A549 (cell line): Measurements from ENCODE around the gene MEGF10. TPM values are rescaled to one million over a fixed set of nuclear protein-coding genes. Genes with fewer than 3 reads are reported as not detected.

Experiments
- ATAC-seq, 2 experiments: fragments of 200-7000 bp in 1 of 2; fragments of >200 bp in 1 of 2; cut with Nextera tagmentation in 1 of 2; cut with Tn5 transposase in 1 of 2; 3 replicates each; pipeline versions ENCODE4 v1.8.0 to v1.9.1; 2018 to 2020; ENCODE audit warnings: mild to moderate bottlenecking in 1 of 2, moderate library complexity in 1 of 2
- CTCF ChIA-PET: fragments of 300-600 bp; sonication (Branson Sonifier 250); formaldehyde crosslinking; extraction: SDS; loops from one replicate; lab custom pipeline; 2021; ENCODE audit warnings: antibody characterized with exemption, inconsistent platforms; lab: Yijun Ruan, JAX
- POLR2A ChIA-PET: fragments of 350-600 bp; formaldehyde crosslinking; extraction: SDS; loops from one replicate; lab custom pipeline; 2021; ENCODE audit warnings: antibody characterized with exemption, inconsistent platforms; lab: Yijun Ruan, JAX
- DNase-seq, 2 experiments: peaks; one replicate each; pipeline versions ENCODE4 v3.0.0 to v3.0.0-alpha.2; 2011 to 2016; ENCODE audit warnings: low read depth in 1 of 2, low spot score in 1 of 2
- FAIRE-seq: peaks from 2 replicates; lab custom pipeline; 2011; peaks lifted over from hg19 to GRCh38; lab: Jason Lieb, UNC
- H3K27ac ChIP-seq, 2 experiments: fragments of >200 bp; sonication (Bioruptor Twin); formaldehyde crosslinking; 3 replicates each; pipeline ENCODE4 v1.5.1; 2016 to 2017
- H3K4me1 ChIP-seq: fragments of >200 bp; sonication (Bioruptor Twin); formaldehyde crosslinking; 3 replicates; pipeline ENCODE4 v1.6.1; 2016
- H3K4me2 ChIP-seq: fragments of >200 bp; sonication (Bioruptor Twin); formaldehyde crosslinking; 3 replicates; pipeline ENCODE4 v1.6.1; 2016
- H3K4me3 ChIP-seq: fragments of >200 bp; sonication (Bioruptor Twin); formaldehyde crosslinking; 3 replicates; pipeline ENCODE4 v1.5.1; 2016
- H3K9me3 ChIP-seq: fragments of >200 bp; sonication (Bioruptor Twin); formaldehyde crosslinking; 3 replicates; pipeline ENCODE4 v1.6.1; 2016
- ATOH8 ChIP-seq: fragments of 250-450 bp; sonication (Bioruptor Pico); IDR thresholded peaks from 2 replicates; pipeline ENCODE4 v1.5.0; 2020; ENCODE audit warnings: low read depth, mild to moderate bottlenecking, moderate library complexity
- BHLHE40 ChIP-seq: IDR thresholded peaks from 2 replicates; pipeline ENCODE4 v1.6.1; 2012; ENCODE audit warnings: low read depth, low read length, inconsistent platforms
- CBX2 ChIP-seq: fragments of 200-600 bp; sonication (generic); IDR thresholded peaks from 2 replicates; pipeline ENCODE4 v1.6.1; 2016; ENCODE audit warnings: low read depth, mild to moderate bottlenecking, borderline replicate concordance
- CBX8 ChIP-seq: fragments of 200-600 bp; sonication (generic); IDR thresholded peaks from 2 replicates; pipeline ENCODE4 v1.6.1; 2016
- CHD2 ChIP-seq: fragments of 150-350 bp; IDR thresholded peaks from 2 replicates; pipeline ENCODE4 v1.6.1; 2014; ENCODE audit warnings: low read length; ENCODE audit not compliant: partially characterized antibody
- CHD4 ChIP-seq: fragments of 200-600 bp; sonication (generic); IDR thresholded peaks from 2 replicates; pipeline ENCODE4 v1.6.1; 2016; ENCODE audit warnings: antibody characterized with exemption, mild to moderate bottlenecking, borderline replicate concordance
- CTCF ChIP-seq: fragments of >200 bp; sonication (Bioruptor Twin); formaldehyde crosslinking; IDR thresholded peaks from 3 replicates; pipeline ENCODE4 v1.5.1; 2016
- FOSL2 ChIP-seq, 2 experiments: fragments of 450-650 bp in 1 of 2; fragments of >200 bp in 1 of 2; sonication (Bioruptor Twin) in 1 of 2; formaldehyde crosslinking; IDR thresholded peaks; 2 replicates each; pipeline versions ENCODE4 v1.5.0 to v1.6.1; 2016 to 2020; ENCODE audit warnings: mild to moderate bottlenecking in 1 of 2, moderate library complexity in 1 of 2
- GATA3 ChIP-seq: IDR thresholded peaks from 2 replicates; pipeline ENCODE4 v1.6.1; 2012; ENCODE audit warnings: borderline replicate concordance
- HES2 ChIP-seq: fragments of >200 bp; sonication (Bioruptor Twin); formaldehyde crosslinking; IDR thresholded peaks from 2 replicates; pipeline ENCODE4 v1.6.1; 2016
- HEYL ChIP-seq: fragments of 250-450 bp; sonication (Bioruptor Pico); IDR thresholded peaks from 2 replicates; pipeline ENCODE4 v1.8.0; 2021; ENCODE audit warnings: mild to moderate bottlenecking, moderate library complexity
- HMGXB4 ChIP-seq: fragments of 250-450 bp; sonication (Bioruptor Pico); IDR thresholded peaks from 2 replicates; pipeline ENCODE4 v1.5.0; 2021; ENCODE audit warnings: mild to moderate bottlenecking, moderate library complexity, borderline replicate concordance
- HOXA7 ChIP-seq: fragments of 250-450 bp; sonication (Bioruptor Pico); IDR thresholded peaks from 2 replicates; pipeline ENCODE4 v1.5.0; 2020; ENCODE audit warnings: mild to moderate bottlenecking, moderate library complexity
- JUN ChIP-seq, 2 experiments: fragments of >200 bp; sonication (Bioruptor Twin); formaldehyde crosslinking; IDR thresholded peaks; 2 replicates in 1 of 2; 3 replicates in 1 of 2; pipeline ENCODE4 v1.6.1; 2016 to 2017
- JUNB ChIP-seq: fragments of >200 bp; sonication (Bioruptor Twin); formaldehyde crosslinking; IDR thresholded peaks from 2 replicates; pipeline ENCODE4 v1.6.1; 2016
- KDM1A ChIP-seq: fragments of 200-600 bp; sonication (generic); IDR thresholded peaks from 2 replicates; pipeline ENCODE4 v1.6.1; 2016; ENCODE audit warnings: low read depth, mild to moderate bottlenecking
- KDM5A ChIP-seq: fragments of 200-600 bp; sonication (generic); IDR thresholded peaks from 2 replicates; pipeline ENCODE4 v1.6.1; 2016; ENCODE audit warnings: antibody characterized with exemption, mild to moderate bottlenecking
- MAFK ChIP-seq: fragments of 450-650 bp; IDR thresholded peaks from 2 replicates; pipeline ENCODE4 v1.6.1; 2014; ENCODE audit not compliant: partially characterized antibody
- NFE2L2 ChIP-seq: fragments of 150-350 bp; conservative IDR thresholded peaks from 2 replicates; pipeline ENCODE4 v1.6.1; 2014; ENCODE audit warnings: low read length
- NR3C1 ChIP-seq: fragments of >200 bp; sonication (Bioruptor Twin); formaldehyde crosslinking; IDR thresholded peaks from 3 replicates; pipeline ENCODE4 v1.6.1; 2017
- POLR2A ChIP-seq: IDR thresholded peaks from 2 replicates; pipeline ENCODE4 v1.6.1; 2012; ENCODE audit warnings: mild to moderate bottlenecking, low read length
- POLR2AphosphoS2 ChIP-seq: conservative IDR thresholded peaks from 2 replicates; pipeline ENCODE4 v1.6.1; 2012; ENCODE audit warnings: low read length, improper control_type of control experiment, inconsistent platforms
- RAD21 ChIP-seq, 2 experiments: fragments of >200 bp in 1 of 2; sonication (Bioruptor Twin) in 1 of 2; formaldehyde crosslinking in 1 of 2; IDR thresholded peaks in 1 of 2; conservative IDR thresholded peaks in 1 of 2; 2 replicates in 1 of 2; 3 replicates in 1 of 2; pipeline ENCODE4 v1.6.1; 2012 to 2018; ENCODE audit warnings: inconsistent platforms in 1 of 2
- SMC3 ChIP-seq: fragments of >200 bp; sonication (Bioruptor Twin); formaldehyde crosslinking; IDR thresholded peaks from 3 replicates; pipeline ENCODE4 v1.6.1; 2018; ENCODE audit warnings: inconsistent platforms
- TP53 ChIP-seq: fragments of 250-450 bp; sonication (Bioruptor Pico); IDR thresholded peaks from 2 replicates; pipeline ENCODE4 v1.5.0; 2021; ENCODE audit warnings: mild to moderate bottlenecking, moderate library complexity
- USF2 ChIP-seq: fragments of 450-650 bp; IDR thresholded peaks from 2 replicates; pipeline ENCODE4 v1.6.1; 2014; ENCODE audit warnings: antibody characterized with exemption
- ZC3H11A ChIP-seq: fragments of 450-650 bp; IDR thresholded peaks from 2 replicates; pipeline ENCODE4 v1.6.1; 2014; ENCODE audit warnings: antibody characterized with exemption, mild to moderate bottlenecking
- ZNF302 ChIP-seq: fragments of 250-450 bp; sonication (Bioruptor Pico); IDR thresholded peaks from 2 replicates; pipeline ENCODE4 v1.9.0; 2021; ENCODE audit warnings: inconsistent platforms, mild to moderate bottlenecking, moderate library complexity
- WGBS: methylation state at CpG from one replicate; pipeline ENCODE4 v1.1.6; 2017; ENCODE audit errors: missing lambda C conversion rate; 5-methylcytosine and 5-hydroxymethylcytosine counted together
- polyA plus RNA-seq, 4 experiments: library from polyadenylated mRNA; depleted of rRNA in 3 of 4; stranded (reverse); fragments of >200 nt; fragmentation: RNase III in 1 of 4; extraction: RNeasy Plus Mini Kit Qiagen cat#74134 plus additional on column Dnase treatment in 1 of 4; gene quantifications; 2 replicates in 3 of 4; 3 replicates in 1 of 4; pipeline ENCODE4 v1.2.3, GENCODE V29; 2011 to 2017

MEGF10 gene
- polyA plus RNA-seq, 2 of the 4 experiments (the other 2 are of a cell fraction) = 0.01 TPM; not detected in 1

- ATAC-seq = peak; percentile 67 to 76; a peak in 5 of 6 replicates
- no peak for FAIRE-seq
Measured at GRCh38 chr5:127280491-127281220, 9.9 kb upstream of the MEGF10 start.

GRCh38 chr5:127281609-127282008 lies 9.0 kb upstream of the MEGF10 start:
- POLR2A ChIA-PET = no interaction called here
- H3K4me1 ChIP-seq = no peaks in the 10 kb centered on the region
- no peak overlapping the region for H3K27ac ChIP-seq
- no peaks in the 10 kb centered on the region for H3K9me3 ChIP-seq
- FAIRE-seq (no peak), DNase-seq (no peak), ATAC-seq (no peak; a peak in 1 of 6 replicates)
- CTCF ChIA-PET = interaction anchor here (1.2 kb wide), 1 partner anchor 27 kb away, joined by 4 read pairs; no protein-coding TSS in a partner anchor
- H3K4me3 ChIP-seq = no peak overlapping the region
- H3K4me2 ChIP-seq = no peak overlapping the region
- 22% methylated on average over 4 of the region's 4 CpGs for WGBS
- TF ChIP-seq CHD4 (no peak), ZNF302 (CRISPR knock-in tag) (no peak), FOSL2 (IDR thresholded peaks at IDR 0.05) (no peak), FOSL2 (CRISPR knock-in tag; IDR thresholded peaks at IDR 0.05) (no peak), RAD21 (conservative IDR thresholded peaks at IDR 0.05 in 1 of 2, IDR thresholded peaks at IDR 0.05 in 1 of 2) (no peak), HES2 (no peak), KDM1A (no peak), JUN (IDR thresholded peaks at IDR 0.05) (no peak), KDM5A (no peak), CTCF (no peak), NR3C1 (no peak), CBX8 (no peak), POLR2AphosphoS2 (no peak)

More at GRCh38 chr5:127280491-127281220, 9.9 kb upstream of the MEGF10 start:
- H3K27ac ChIP-seq = no peak overlapping the region
- no peaks in the 10 kb centered on the region for H3K9me3 ChIP-seq
- H3K4me2 ChIP-seq = no peak overlapping the region
- TF ChIP-seq USF2 (no peak), NFE2L2 (no peak), HMGXB4 (CRISPR knock-in tag) (no peak), NR3C1 (no peak), SMC3 (no peak), GATA3 (no peak), JUNB (no peak), ZNF302 (CRISPR knock-in tag) (no peak), ZC3H11A (no peak), HEYL (CRISPR knock-in tag) (no peak), MAFK (no peak), POLR2A (no peak), TP53 (CRISPR knock-in tag) (no peak), CHD2 (no peak), BHLHE40 (no peak), ATOH8 (CRISPR knock-in tag) (no peak), JUN (IDR thresholded peaks at IDR 0.05) (no peak), CTCF (no peak), CBX2 (no peak), HOXA7 (no peak)
- no peaks in the 10 kb centered on the region for H3K4me1 ChIP-seq
- ChIA-PET CTCF (interaction anchor here (0.6 to 1.2 kb wide), 2 partner anchors 26 to 518 kb away, joined by 4 read pairs; no protein-coding TSS in a partner anchor), POLR2A (no interaction called here)
- DNase-seq = no peak
- no peak overlapping the region for H3K4me3 ChIP-seq
- 18% methylated on average over 11 of the region's 11 CpGs for WGBS
